A673 (cell line): ENCODE data around the gene CAMK2G.

Experiments
- EZH2 ChIP-seq: fragments of 200-600 bp; sonication (generic); IDR thresholded peaks from 2 replicates; pipeline ENCODE4 v1.6.1; 2017; ENCODE audit warnings: borderline replicate concordance, low read depth, mild to moderate bottlenecking, mixed read lengths, antibody characterized with exemption, low read length; ENCODE audit not compliant: poor library complexity, severe bottlenecking
- TF ChIP-seq, protein P1 (sequence below): fragments of 300-800, 200-600 bp; sonication (generic); conservative IDR thresholded peaks from 2 replicates; pipeline ENCODE4 v1.5.1; 2017; ENCODE audit warnings: low read depth, mild to moderate bottlenecking, antibody characterized with exemption, low read length, moderate library complexity, mixed read lengths

DNA sequence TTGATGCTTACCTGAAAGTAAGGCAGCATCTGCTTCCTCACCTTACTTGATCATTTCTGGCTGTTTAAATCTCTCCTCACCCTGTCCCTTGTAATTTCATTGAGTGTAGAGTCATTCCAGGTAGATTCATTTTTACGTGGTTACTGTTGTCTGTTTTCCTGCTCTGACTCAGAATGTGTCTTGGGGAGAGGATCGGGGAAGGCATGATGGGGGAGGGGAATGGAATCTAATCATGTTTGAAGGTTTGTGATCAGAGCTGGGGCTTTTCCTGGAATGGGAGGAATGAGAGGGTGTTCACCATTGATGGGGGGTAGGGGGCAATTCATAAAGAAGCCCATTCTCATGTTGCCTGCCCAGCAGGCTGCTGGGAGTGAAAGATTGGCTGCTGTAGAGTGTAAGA is 111.4 kb downstream of the CAMK2G start:
- TF ChIP-seq, protein P1, sequence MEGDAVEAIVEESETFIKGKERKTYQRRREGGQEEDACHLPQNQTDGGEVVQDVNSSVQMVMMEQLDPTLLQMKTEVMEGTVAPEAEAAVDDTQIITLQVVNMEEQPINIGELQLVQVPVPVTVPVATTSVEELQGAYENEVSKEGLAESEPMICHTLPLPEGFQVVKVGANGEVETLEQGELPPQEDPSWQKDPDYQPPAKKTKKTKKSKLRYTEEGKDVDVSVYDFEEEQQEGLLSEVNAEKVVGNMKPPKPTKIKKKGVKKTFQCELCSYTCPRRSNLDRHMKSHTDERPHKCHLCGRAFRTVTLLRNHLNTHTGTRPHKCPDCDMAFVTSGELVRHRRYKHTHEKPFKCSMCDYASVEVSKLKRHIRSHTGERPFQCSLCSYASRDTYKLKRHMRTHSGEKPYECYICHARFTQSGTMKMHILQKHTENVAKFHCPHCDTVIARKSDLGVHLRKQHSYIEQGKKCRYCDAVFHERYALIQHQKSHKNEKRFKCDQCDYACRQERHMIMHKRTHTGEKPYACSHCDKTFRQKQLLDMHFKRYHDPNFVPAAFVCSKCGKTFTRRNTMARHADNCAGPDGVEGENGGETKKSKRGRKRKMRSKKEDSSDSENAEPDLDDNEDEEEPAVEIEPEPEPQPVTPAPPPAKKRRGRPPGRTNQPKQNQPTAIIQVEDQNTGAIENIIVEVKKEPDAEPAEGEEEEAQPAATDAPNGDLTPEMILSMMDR, result no peak
- TF ChIP-seq EZH2, result no peak
